Vagina (tissue), 2 donors: ENCODE measurements around the gene APOL1.

Experiments
- CTCF ChIP-seq, 3 experiments: fragments of 450-650 bp in 2 of 3; fragments of 200-600 bp in 1 of 3; sonication (generic) in 1 of 3; IDR thresholded peaks; one replicate each; pipeline ENCODE4 v1.5.1; 2017 to 2019; ENCODE audit warnings: antibody characterized with exemption in 3 of 3, mild to moderate bottlenecking in 2 of 3, moderate library complexity in 2 of 3
- POLR2A ChIP-seq, 2 donors: fragments of 450-650 bp; IDR thresholded peaks; one replicate each; pipeline ENCODE4 v1.6.1; 2017; ENCODE audit warnings: antibody characterized with exemption in 2 of 2, mild to moderate bottlenecking in 2 of 2, moderate library complexity in 2 of 2
- POLR2AphosphoS5 ChIP-seq, 2 donors: sonication (generic); formaldehyde crosslinking; IDR thresholded peaks; one replicate each; pipeline ENCODE4 v1.9.0; 2017; ENCODE audit warnings: antibody characterized with exemption in 2 of 2, mild to moderate bottlenecking in 2 of 2, low read depth in 1 of 2; ENCODE audit not compliant: insufficient read depth in 1 of 2

GRCh38 chr22:36303115-36303467 lies 50.2 kb downstream of the APOL1 start:
- TF ChIP-seq CTCF (IDR thresholded peaks at IDR 0.05) (no peak), POLR2AphosphoS5 (IDR thresholded peaks at IDR 0.05; ENCODE audit: insufficient read depth in 1 of 2, low read depth in 1 of 2) (no peak), POLR2A (IDR thresholded peaks at IDR 0.05) (no peak)
